Measurements from ENCODE around the gene GLCE. TPM values are rescaled to one million over a fixed set of nuclear protein-coding genes. Genes with fewer than 3 reads are reported as not detected.
"Not testable (repeated sequence)": the region's sequence is repeated elsewhere in the genome, so short reads cannot be mapped to it uniquely, and the experiment has no call there.

The GLCE gene
- total and polyA plus RNA-seq, 4 donors: 6.8 to 26.3 (median 13.7) TPM

DNA sequence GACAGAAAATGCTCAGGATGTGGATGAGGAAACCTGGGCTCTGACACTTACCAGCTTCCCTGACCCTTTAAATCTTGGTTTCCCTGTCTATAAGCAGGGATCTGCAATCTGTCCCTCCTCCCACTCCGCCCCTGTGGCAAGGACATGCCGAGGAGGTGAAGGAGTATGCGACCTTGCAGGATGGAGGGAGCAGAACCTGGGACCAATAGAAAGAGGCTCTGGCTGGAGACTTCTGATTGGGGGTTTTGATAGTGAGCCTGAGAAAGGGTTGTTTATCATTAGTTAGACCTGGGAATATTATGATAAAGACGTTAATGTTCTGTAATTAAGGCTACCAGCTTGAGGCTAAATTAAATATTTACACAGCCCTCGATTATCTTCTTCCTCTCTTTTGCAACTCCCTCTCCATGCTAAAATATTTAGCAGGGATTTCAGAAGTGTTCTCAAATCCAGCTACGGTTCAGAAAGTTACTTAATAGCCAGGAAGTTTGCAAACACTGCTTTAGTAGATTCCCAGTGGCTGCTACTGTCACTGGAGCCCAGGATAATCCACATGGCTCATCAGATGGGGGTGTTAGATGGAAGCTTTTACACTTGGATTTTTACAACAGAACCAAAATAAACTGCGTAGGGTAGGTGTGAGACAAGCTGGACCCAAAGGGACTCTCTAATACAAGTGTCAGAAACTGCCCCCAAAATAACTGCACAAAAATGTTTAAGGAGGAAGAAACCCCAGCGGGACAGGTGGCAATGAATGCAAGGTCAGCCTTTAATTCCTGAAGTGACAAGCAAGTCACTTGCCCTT, 129.1 kb downstream of the GLCE start:
- DNase-seq (ENCODE audit: low spot score): peak; percentile 14
- Histone ChIP-seq H3K4me1 (ENCODE audit: control insufficient read depth in 4 of 4, insufficient read depth in 4 of 4, low read length in 3 of 4) (peaks cover 1 to 9% (median 7%) of the 10 kb centered on the region in 4 donors), H3K9me3 (ENCODE audit: control insufficient read depth in 4 of 4, low read length in 3 of 4) (no peaks in the 10 kb centered on the region), H3K27ac (ENCODE audit: low read depth in 1 of 2, low read length in 2 of 2) (no peak overlapping the region), H3K36me3 (ENCODE audit: control insufficient read depth in 4 of 4, insufficient read depth in 3 of 4, low read depth in 1 of 4, low read length in 3 of 4) (no peaks in the 10 kb centered on the region), H3K9ac (ENCODE audit: low read depth in 1 of 2, low read length in 2 of 2) (no peak overlapping the region), H3K4me3 (ENCODE audit: low read depth in 1 of 3, low read length in 3 of 3) (no peak overlapping the region), H3K27me3 (ENCODE audit: control insufficient read depth in 4 of 4, insufficient read depth in 4 of 4, low read length in 3 of 4) (no peaks in the 10 kb centered on the region)
- no peak for TF ChIP-seq JUND (IDR thresholded peaks at IDR 0.05)
- TF ChIP-seq, protein P1, sequence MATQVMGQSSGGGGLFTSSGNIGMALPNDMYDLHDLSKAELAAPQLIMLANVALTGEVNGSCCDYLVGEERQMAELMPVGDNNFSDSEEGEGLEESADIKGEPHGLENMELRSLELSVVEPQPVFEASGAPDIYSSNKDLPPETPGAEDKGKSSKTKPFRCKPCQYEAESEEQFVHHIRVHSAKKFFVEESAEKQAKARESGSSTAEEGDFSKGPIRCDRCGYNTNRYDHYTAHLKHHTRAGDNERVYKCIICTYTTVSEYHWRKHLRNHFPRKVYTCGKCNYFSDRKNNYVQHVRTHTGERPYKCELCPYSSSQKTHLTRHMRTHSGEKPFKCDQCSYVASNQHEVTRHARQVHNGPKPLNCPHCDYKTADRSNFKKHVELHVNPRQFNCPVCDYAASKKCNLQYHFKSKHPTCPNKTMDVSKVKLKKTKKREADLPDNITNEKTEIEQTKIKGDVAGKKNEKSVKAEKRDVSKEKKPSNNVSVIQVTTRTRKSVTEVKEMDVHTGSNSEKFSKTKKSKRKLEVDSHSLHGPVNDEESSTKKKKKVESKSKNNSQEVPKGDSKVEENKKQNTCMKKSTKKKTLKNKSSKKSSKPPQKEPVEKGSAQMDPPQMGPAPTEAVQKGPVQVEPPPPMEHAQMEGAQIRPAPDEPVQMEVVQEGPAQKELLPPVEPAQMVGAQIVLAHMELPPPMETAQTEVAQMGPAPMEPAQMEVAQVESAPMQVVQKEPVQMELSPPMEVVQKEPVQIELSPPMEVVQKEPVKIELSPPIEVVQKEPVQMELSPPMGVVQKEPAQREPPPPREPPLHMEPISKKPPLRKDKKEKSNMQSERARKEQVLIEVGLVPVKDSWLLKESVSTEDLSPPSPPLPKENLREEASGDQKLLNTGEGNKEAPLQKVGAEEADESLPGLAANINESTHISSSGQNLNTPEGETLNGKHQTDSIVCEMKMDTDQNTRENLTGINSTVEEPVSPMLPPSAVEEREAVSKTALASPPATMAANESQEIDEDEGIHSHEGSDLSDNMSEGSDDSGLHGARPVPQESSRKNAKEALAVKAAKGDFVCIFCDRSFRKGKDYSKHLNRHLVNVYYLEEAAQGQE (IDR thresholded peaks at IDR 0.05): no peak
- no peak for TF ChIP-seq ATF3 (IDR thresholded peaks at IDR 0.05)
- no peak for TF ChIP-seq HNF4A (conservative IDR thresholded peaks at IDR 0.05)
- no peak for TF ChIP-seq YY1 (IDR thresholded peaks at IDR 0.05)
- no peak for TF ChIP-seq EGR1 (IDR thresholded peaks at IDR 0.05; ENCODE audit: low read depth in 2 of 2)
- no peak for TF ChIP-seq SP1 (IDR thresholded peaks at IDR 0.05)
- no peak for TF ChIP-seq NR2F2 (IDR thresholded peaks at IDR 0.05)
- TF ChIP-seq FOXA2 (IDR thresholded peaks at IDR 0.05): no peak
- no peak for TF ChIP-seq RXRA (IDR thresholded peaks at IDR 0.05)
- TF ChIP-seq, protein P2, sequence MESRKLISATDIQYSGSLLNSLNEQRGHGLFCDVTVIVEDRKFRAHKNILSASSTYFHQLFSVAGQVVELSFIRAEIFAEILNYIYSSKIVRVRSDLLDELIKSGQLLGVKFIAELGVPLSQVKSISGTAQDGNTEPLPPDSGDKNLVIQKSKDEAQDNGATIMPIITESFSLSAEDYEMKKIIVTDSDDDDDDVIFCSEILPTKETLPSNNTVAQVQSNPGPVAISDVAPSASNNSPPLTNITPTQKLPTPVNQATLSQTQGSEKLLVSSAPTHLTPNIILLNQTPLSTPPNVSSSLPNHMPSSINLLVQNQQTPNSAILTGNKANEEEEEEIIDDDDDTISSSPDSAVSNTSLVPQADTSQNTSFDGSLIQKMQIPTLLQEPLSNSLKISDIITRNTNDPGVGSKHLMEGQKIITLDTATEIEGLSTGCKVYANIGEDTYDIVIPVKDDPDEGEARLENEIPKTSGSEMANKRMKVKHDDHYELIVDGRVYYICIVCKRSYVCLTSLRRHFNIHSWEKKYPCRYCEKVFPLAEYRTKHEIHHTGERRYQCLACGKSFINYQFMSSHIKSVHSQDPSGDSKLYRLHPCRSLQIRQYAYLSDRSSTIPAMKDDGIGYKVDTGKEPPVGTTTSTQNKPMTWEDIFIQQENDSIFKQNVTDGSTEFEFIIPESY (IDR thresholded peaks at IDR 0.05): no peak
- no peak for TF ChIP-seq FOXA1 (IDR thresholded peaks at IDR 0.05)
- 32% methylated on average over 8 of the region's 8 CpGs for WGBS

GRCh38 chr15:69290346-69291164, 130.1 kb downstream of the GLCE start:
- DNase-seq (ENCODE audit: low spot score): no peak
- no peak overlapping the region for H3K4me3 ChIP-seq (ENCODE audit: low read depth in 1 of 3, low read length in 3 of 3)
- H3K9ac ChIP-seq (ENCODE audit: low read depth in 1 of 2, low read length in 2 of 2): peak overlapping the region in 1 of 2 donors; percentile 39
- H3K36me3 ChIP-seq (ENCODE audit: control insufficient read depth in 4 of 4, insufficient read depth in 3 of 4, low read depth in 1 of 4, low read length in 3 of 4): no peaks in the 10 kb centered on the region
- H3K4me1 ChIP-seq (ENCODE audit: control insufficient read depth in 4 of 4, insufficient read depth in 4 of 4, low read length in 3 of 4): peaks cover 1 to 9% (median 7%) of the 10 kb centered on the region in 4 donors
- no peaks in the 10 kb centered on the region for H3K27me3 ChIP-seq (ENCODE audit: control insufficient read depth in 4 of 4, insufficient read depth in 4 of 4, low read length in 3 of 4)
- WGBS: 76% methylated on average over 7 of the region's 7 CpGs
- no peaks in the 10 kb centered on the region for H3K9me3 ChIP-seq (ENCODE audit: control insufficient read depth in 4 of 4, low read length in 3 of 4)
- no peak overlapping the region for H3K27ac ChIP-seq (ENCODE audit: low read depth in 1 of 2, low read length in 2 of 2)
- no peak for TF ChIP-seq RAD21 (IDR thresholded peaks at IDR 0.05)
- TF ChIP-seq FOXA1 (IDR thresholded peaks at IDR 0.05): no peak
- TF ChIP-seq HNF4G (IDR thresholded peaks at IDR 0.05): no peak
- TF ChIP-seq ATF3 (IDR thresholded peaks at IDR 0.05): no peak
- TF ChIP-seq YY1 (IDR thresholded peaks at IDR 0.05): no peak
- TF ChIP-seq MAX (IDR thresholded peaks at IDR 0.05): no peak
- TF ChIP-seq CTCF (IDR thresholded peaks at IDR 0.05; ENCODE audit: low read depth, low read length, missing input control): no peak
- no peak for TF ChIP-seq JUND (IDR thresholded peaks at IDR 0.05)
- TF ChIP-seq NR2F2 (IDR thresholded peaks at IDR 0.05): no peak
- TF ChIP-seq SP1 (IDR thresholded peaks at IDR 0.05): no peak

GRCh38 chr15:69291651-69292050, 131.2 kb downstream of the GLCE start:
- H3K27me3 ChIP-seq (ENCODE audit: control insufficient read depth in 4 of 4, insufficient read depth in 4 of 4, low read length in 3 of 4); H3K9ac ChIP-seq (ENCODE audit: low read depth in 1 of 2, low read length in 2 of 2); H3K9me3 ChIP-seq (ENCODE audit: control insufficient read depth in 4 of 4, low read length in 3 of 4); H3K4me3 ChIP-seq (ENCODE audit: low read depth in 1 of 3, low read length in 3 of 3); H3K27ac ChIP-seq (ENCODE audit: low read depth in 1 of 2, low read length in 2 of 2); H3K4me1 ChIP-seq (ENCODE audit: control insufficient read depth in 4 of 4, insufficient read depth in 4 of 4, low read length in 3 of 4); H3K36me3 ChIP-seq (ENCODE audit: control insufficient read depth in 4 of 4, insufficient read depth in 3 of 4, low read depth in 1 of 4, low read length in 3 of 4); DNase-seq (ENCODE audit: low spot score): not testable (repeated sequence)
- 93% methylated on average over 10 of the region's 10 CpGs for WGBS

Measured in liver (tissue), 9 donors.